Right cardiac atrium (tissue), 5 donors: ENCODE measurements around the gene PICK1. TPM values are rescaled to one million over a fixed set of nuclear protein-coding genes. Genes with fewer than 3 reads are reported as not detected.

ENCODE experiments used
- ATAC-seq, 2 donors: fragments of 200-7000 bp; cut with Tn5 transposase; one replicate each; pipeline versions ENCODE4 v1.8.0 to v1.9.1; 2020; ENCODE audit warnings: moderate library complexity in 2 of 2, mild to moderate bottlenecking in 1 of 2
- DNase-seq, 3 donors: peaks; one replicate each; pipeline ENCODE4 v3.0.0-alpha.2; 2020
- H3K27ac ChIP-seq: one replicate; pipeline ENCODE4 v1.5.1; 2013; ENCODE audit warnings: mild to moderate bottlenecking, low read length, control low read depth, moderate library complexity
- H3K27me3 ChIP-seq: one replicate; pipeline ENCODE4 v1.6.1; 2013; ENCODE audit not compliant: control insufficient read depth, insufficient read depth
- H3K4me1 ChIP-seq: one replicate; pipeline ENCODE4 v1.6.1; 2013; ENCODE audit warnings: low read length; ENCODE audit not compliant: control insufficient read depth, insufficient read depth
- H3K4me3 ChIP-seq: one replicate; pipeline ENCODE4 v1.5.1; 2013; ENCODE audit warnings: low read length, control low read depth
- H3K9me3 ChIP-seq: one replicate; pipeline ENCODE4 v1.6.1; 2013; ENCODE audit warnings: low read length; ENCODE audit not compliant: control insufficient read depth
- WGBS: extraction: QIAGEN DNeasy Blood & Tissue Kit; methylation state at CpG from one replicate; pipeline ENCODE4 v1.1.7; 2013; 5-methylcytosine and 5-hydroxymethylcytosine counted together
- intact Hi-C, 4 donors: fragments of 100-400 bp; cut with DNase I; formaldehyde crosslinking; loops; one replicate each; pipeline versions ENCODE4 v1.11.0 to v1.14.0; 2022 to 2023
- polyA plus RNA-seq: library from polyadenylated mRNA; stranded (reverse); fragments of 200-250 nt; gene quantifications from one replicate; pipeline ENCODE4 v1.2.3, GENCODE V29; 2013
- total RNA-seq, 4 donors: library from RNA; stranded (reverse); fragmentation: NEBNext Ultra II Directional; extraction: Animal tissue kit (Norgen Biotek cat#: 25700); gene quantifications; one replicate each; pipeline ENCODE4 v1.2.1, GENCODE V29; 2021
- donor health status: healthy with polysubstance abuse.
- donor health status: DM: no; HTN: yes; CAD: no.
- donor health status: DM: no; HTN: no; CAD: no.
- donor health status: DM: no; HTN: yes; CAD: no; lungs with severe emphysema.
- donor health status: DM: yes; HTN: yes; CAD: no.

PICK1 gene
- total and polyA plus RNA-seq, 5 donors = 23.8 to 31.3 (median 25.5) TPM

DNA sequence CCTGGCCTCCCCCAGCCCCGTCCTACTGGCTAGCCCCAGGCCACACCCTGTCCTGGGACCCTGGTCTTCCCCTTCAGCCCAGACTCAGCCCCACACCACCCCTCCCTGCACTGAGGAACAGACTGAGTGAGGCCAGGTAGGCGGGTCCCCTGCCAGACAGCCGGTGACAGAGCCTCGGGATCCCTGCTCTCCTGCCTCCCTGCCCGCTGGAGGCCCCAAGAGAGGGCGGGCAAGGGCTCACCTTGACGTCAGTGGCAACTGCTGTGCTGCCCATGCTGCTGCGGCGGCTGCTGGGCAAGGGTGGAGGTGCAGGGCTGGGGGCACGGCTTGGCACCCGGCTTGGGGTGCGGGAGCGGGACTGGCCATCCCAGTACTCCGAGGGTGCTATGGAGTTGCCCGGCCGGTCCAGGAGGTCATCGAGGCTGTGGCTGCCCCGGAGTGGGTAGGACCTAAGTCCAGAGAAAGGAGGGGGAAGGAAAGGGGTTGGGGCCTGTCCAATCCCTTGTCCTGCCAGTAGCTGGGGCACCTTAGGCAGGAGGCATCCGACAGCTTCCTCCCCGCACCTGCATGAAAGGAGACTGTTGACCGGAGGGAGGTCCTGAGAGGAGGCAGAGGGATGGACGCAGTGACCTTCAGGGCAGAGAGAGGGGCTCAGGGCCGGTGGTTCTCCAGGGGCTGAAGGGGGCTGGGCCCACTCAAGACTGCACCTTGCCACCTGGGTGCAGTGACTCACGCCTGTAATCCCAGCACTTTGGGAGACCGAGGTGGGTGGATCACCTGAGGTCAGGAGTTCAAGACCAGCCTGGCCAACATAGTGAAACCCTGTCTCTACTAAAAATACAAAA, 29.0 kb downstream of the PICK1 start:
- H3K4me1 ChIP-seq = no peaks in the 10 kb centered on the region
- peak in 2 of 3 donors; percentile 41 to 52 for DNase-seq
- H3K9me3 ChIP-seq = no peaks in the 10 kb centered on the region
- WGBS = 89% methylated on average over 21 of the region's 25 CpGs
- H3K27me3 ChIP-seq = no peaks in the 10 kb centered on the region
- no peak overlapping the region for H3K27ac ChIP-seq
- no peak for ATAC-seq
- no peak overlapping the region for H3K4me3 ChIP-seq
- intact Hi-C loops = no loop called here

DNA sequence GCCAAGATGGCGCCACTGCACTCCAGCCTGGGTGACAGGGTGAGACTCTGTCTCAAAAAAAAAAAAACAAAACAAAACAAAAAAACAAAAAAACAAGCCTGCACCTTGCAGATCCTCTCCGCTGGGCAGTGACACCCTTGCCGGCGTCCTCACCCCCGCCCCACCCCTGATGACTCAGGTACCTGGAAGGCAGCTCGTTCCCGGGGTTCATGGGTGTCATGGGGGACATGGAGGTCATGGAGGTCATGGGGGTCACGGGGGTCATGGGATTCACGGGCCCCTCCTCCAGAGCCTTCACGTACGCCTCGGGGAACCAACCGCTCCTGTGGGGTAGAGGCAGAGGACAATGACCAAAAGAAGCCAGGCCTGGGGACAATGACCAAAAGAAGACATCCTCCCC, 29.7 kb downstream of the PICK1 start:
- WGBS = 92% methylated on average over 13 of the region's 13 CpGs
- H3K4me3 ChIP-seq = no peak overlapping the region
- ATAC-seq (no peak), DNase-seq (peak in 2 of 3 donors; percentile 18 to 58)
- no peaks in the 10 kb centered on the region for H3K9me3 ChIP-seq
- H3K27ac ChIP-seq = no peak overlapping the region
- no peaks in the 10 kb centered on the region for H3K4me1 ChIP-seq
- intact Hi-C loops = no loop called here
- no peaks in the 10 kb centered on the region for H3K27me3 ChIP-seq

- 92% methylated on average over 12 of the region's 12 CpGs for WGBS
- no peaks in the 10 kb centered on the region for H3K27me3 ChIP-seq
- intact Hi-C loops = no loop called here
These were observed 30.7 kb downstream of the PICK1 start for GRCh38 chr22:38087855-38088254.

GRCh38 chr22:38088629-38089473, 31.6 kb downstream of the PICK1 start:
- Histone ChIP-seq H3K27me3 (no peaks in the 10 kb centered on the region), H3K9me3 (no peaks in the 10 kb centered on the region), H3K4me1 (no peaks in the 10 kb centered on the region), H3K27ac (no peak overlapping the region), H3K4me3 (peak overlapping the region; percentile 30)
- intact Hi-C loops = no loop called here
- DNase-seq (peak; percentile 53 to 76 (median 73)), ATAC-seq (peak; percentile 53 to 70)
- 16% methylated on average over 84 of the region's 85 CpGs for WGBS

More at GRCh38 chr22:38087855-38088254, 30.7 kb downstream of the PICK1 start:
- DNase-seq = peak in 1 of 3 donors; percentile 21
- no peak overlapping the region for H3K4me3 ChIP-seq
- ATAC-seq = no peak
- no peaks in the 10 kb centered on the region for H3K4me1 ChIP-seq
- H3K27ac ChIP-seq = no peak overlapping the region
- no peaks in the 10 kb centered on the region for H3K9me3 ChIP-seq

- Histone ChIP-seq H3K4me1 (no peaks in the 10 kb centered on the region), H3K9me3 (no peaks in the 10 kb centered on the region), H3K27ac (no peak overlapping the region), H3K4me3 (peak overlapping the region; percentile 30), H3K27me3 (no peaks in the 10 kb centered on the region)
- DNase-seq (peak in 2 of 3 donors; percentile 36 to 59), ATAC-seq (peak; percentile 6)
- intact Hi-C loops = no loop called here
- WGBS = 22% methylated on average over 34 of the region's 34 CpGs
These were observed 32.3 kb downstream of the PICK1 start for GRCh38 chr22:38089474-38089851.

DNA sequence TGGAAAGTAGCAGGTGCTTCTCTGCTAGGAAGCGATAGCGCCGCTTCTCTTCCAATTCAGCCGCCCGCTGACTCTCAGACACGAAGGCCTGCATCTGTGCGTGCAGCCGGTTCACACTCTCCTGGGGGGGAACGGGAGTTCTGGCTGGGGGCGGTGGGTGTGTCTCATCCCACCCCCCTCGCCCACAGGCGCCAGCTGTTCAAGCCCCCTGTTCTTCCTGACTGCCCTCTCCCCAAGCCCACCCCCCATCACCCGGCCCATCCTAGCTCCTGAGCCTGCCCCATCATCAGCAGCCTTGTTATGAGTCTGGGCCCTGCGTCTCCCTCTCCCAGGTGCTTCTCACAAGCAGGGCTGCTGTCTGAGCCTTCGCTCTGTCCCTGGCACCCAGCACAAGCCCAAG, 39.9 kb downstream of the PICK1 start:
- peak in 1 of 2 donors; percentile 6 for ATAC-seq
- DNase-seq = peak in 2 of 3 donors; percentile 20 to 28
- intact Hi-C loops = no loop called here

GRCh38 chr22:38097557-38098409, 40.6 kb downstream of the PICK1 start:
- Histone ChIP-seq H3K9me3 (no peaks in the 10 kb centered on the region), H3K4me3 (no peak overlapping the region), H3K27me3 (no peaks in the 10 kb centered on the region), H3K4me1 (no peaks in the 10 kb centered on the region), H3K27ac (no peak overlapping the region)
- DNase-seq (peak in 2 of 3 donors; percentile 55 to 56), ATAC-seq (peak; percentile 38 to 51)
- 38% methylated on average over 30 of the region's 32 CpGs for WGBS
- intact Hi-C loops = no loop called here

More for the DNA sequence above, 39.9 kb downstream of the PICK1 start:
- H3K9me3 ChIP-seq = no peaks in the 10 kb centered on the region
- H3K27me3 ChIP-seq = no peaks in the 10 kb centered on the region
- no peak overlapping the region for H3K4me3 ChIP-seq
- H3K27ac ChIP-seq = no peak overlapping the region
- WGBS = 77% methylated on average over 15 of the region's 15 CpGs
- no peaks in the 10 kb centered on the region for H3K4me1 ChIP-seq

DNA sequence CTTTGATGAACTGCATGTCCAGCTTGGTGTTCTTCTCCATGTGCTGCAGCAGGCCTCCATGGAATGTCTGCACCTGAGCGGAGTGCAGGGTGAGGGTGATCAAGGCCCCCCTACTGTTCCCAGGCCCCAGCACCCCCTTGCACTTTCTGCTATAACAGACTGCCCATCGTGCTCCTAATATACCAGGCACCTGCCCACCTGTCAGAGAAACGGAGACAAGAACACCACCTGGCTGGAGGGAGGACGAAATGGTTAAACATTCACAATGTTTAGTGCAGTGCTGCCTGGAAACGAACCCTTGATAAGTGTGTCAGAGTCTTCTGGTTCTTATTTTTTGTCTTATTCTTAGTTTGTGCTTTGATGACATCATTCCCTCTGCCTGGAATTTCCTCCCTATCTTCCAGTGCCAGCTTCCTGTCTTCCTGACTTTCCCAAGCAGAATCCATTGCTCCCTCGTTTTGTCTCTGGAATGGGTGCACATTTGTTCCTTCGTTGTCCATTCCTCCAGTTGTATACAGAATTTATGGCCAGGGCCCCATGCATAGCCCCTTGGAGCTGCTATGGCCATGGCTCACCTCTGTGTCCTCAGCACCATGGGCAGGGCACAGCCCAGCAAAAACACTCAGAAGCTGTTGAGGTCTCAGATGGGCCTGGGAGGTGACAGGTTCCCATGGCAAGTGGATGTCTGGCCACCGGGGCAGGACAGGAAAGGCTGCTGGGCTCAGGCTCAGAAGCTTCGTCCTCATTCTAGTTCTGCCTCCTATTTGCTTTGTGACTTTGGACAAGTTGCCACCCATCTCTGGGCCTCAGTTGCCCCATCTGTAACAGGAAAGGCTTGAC, 41.4 kb downstream of the PICK1 start:
- DNase-seq (peak in 1 of 3 donors; percentile 18), ATAC-seq (peak in 1 of 2 donors; percentile 65)

DNA sequence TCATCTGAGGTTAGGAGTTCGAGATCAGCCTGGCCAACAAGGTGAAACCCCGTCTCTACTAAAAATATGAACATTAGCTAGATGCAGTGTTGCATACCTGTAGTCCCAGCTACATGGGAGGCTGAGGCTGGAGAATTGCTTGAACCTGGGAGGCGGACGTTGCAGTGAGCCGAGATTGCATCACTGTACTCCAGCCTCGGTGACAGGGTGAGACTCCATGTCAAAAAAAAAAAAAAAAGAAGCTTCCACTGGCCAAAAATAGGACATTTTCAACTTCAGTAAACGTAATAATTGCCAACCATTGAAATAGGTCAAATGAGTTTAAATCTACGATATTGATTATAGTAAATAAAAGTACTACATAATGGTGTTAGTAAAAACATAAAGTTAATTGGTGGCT, 46.4 kb downstream of the PICK1 start:
- WGBS = 66% methylated on average over 8 of the region's 8 CpGs
- DNase-seq = no peak
- Histone ChIP-seq H3K9me3 (no peaks in the 10 kb centered on the region), H3K4me1 (no peaks in the 10 kb centered on the region), H3K4me3 (no peak overlapping the region), H3K27ac (no peak overlapping the region), H3K27me3 (no peaks in the 10 kb centered on the region)
- ATAC-seq = no peak
- intact Hi-C loops = no loop called here

More for the DNA sequence above, 41.4 kb downstream of the PICK1 start:
- Histone ChIP-seq H3K27me3 (no peaks in the 10 kb centered on the region), H3K27ac (no peak overlapping the region), H3K4me3 (no peak overlapping the region), H3K9me3 (no peaks in the 10 kb centered on the region), H3K4me1 (no peaks in the 10 kb centered on the region)
- 53% methylated on average over 9 of the region's 9 CpGs for WGBS
- intact Hi-C loops = no loop called here

DNA sequence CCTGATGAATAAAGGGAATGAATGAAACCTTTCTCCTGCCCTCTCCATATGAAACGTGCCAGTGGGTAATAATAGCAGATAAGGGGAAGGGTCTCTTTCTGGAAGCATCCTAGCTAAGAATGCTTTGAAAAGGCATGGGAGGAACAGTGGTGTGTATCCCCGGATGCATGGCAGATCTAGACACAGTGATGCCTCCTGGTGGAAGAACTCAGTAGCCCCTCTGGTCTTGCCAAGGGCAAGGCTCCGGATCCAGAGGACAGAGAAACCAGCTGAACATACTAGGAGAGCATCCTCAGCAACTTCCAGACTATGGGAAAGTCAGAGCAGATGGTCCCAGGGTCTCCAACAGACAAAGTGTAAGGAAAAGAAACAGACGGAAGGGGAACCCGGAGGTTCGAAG, 46.9 kb downstream of the PICK1 start:
- Histone ChIP-seq H3K27me3 (no peaks in the 10 kb centered on the region), H3K4me3 (no peak overlapping the region), H3K27ac (no peak overlapping the region), H3K4me1 (no peaks in the 10 kb centered on the region), H3K9me3 (no peaks in the 10 kb centered on the region)
- intact Hi-C loops = no loop called here
- WGBS = 79% methylated on average over 6 of the region's 6 CpGs
- DNase-seq (no peak), ATAC-seq (no peak)
